Activated CD8-positive, alpha-beta memory T cell treated with anti-CD3 and anti-CD28 coated beads for 1 hour (primary cell): ENCODE measurements around the gene NUDCD3.

Experiments
- DNase-seq, 2 donors: peaks; one replicate each; pipeline ENCODE4 v3.0.0-alpha.2; 2020; ENCODE audit warnings: low read depth in 1 of 2; ENCODE audit errors: extremely low read depth in 1 of 2

The NUDCD3 gene

DNA sequence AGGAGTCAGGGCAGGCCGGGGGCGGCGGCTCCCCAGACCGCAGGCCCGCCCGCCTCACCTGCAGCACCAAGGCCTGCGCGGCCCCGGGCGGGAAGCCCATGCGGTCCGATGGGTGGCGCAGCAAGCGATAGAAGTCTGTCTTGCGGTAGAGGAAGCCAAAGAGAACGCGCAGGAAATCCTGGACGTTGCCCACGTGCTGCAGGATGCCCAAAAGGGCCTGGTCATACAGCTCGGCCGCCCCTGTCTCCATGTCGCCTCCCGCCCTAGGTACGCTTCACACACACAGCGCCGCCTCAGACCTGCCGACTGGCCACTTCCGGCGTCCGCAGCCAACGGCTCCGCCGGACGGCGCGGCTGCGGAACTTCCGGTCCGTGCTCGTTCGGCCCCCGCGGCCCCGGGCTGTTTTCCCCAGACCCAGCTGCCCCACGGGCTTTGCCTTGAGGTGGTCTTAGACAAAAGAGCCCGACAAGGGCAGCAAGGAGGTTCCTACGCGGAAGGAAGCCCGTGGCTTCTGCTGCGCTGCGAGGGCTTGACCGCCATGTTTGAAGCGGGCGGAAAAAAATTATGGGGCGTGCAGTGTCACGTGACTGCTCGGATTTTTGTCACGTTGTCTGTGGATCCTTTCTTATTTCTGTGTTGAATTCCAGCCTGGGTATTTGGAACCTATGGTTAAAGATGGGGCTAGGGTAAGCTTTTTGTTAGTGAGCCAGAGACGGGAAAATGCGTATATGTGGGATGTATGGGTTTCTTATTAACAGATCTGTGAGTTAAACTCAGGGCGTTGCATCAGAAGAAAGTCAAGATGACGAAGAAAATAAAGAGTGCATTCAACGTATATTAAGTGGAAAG, at the start of gene NUDCD3:
TSS of gene NUDCD3 (minus strand) at position 308 of the 850 bp plus-strand sequence. CDS start at position 250, 58 bp downstream.
- DNase-seq, result peak; percentile 62 to 68

- DNase-seq, result no peak
These were observed 49.4 kb upstream of the NUDCD3 start for GRCh38 chr7:44539669-44540506.

DNA sequence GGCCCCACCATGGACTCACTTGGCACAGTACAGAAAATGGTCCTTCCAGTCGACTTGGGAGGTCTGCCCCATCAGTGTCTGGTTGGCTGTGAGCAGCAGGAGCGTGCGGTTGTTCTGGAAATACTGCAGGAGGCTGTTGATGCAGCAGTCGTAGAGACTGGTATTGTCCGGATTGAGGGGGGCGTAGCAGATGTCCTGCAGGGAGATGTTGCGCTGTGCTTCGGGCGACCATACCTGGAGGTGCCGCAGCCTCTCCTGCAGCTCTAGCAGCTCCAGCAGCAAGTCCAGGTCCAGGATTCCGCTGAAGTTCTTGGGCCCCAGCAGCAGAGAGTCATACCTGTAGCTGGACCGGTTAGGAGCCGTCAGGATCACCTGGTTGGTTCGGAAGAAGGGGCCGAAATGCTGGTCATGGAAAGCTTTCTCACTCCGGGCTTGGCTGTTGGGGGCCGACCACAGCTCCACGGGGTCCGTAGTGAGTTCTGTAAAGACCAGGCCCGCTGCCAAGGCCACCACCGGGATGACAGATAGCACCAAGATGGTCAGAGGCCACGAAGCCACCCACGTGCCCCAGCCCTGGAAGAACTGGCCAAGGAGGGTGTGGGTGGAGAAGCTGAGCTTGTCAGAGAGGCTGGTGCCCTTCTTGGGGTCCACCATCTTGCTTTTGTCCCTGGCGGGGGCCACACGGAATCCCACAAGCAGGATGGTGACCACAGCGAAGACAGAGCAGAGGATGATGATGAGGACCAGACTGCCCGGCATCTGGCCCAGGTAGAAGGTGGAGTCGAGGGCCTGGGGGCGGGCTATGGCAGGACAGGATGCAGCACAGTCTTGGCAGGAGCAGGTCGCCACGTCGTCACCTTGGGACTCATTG, 48.6 kb upstream of the NUDCD3 start:
- no peak for DNase-seq

DNA sequence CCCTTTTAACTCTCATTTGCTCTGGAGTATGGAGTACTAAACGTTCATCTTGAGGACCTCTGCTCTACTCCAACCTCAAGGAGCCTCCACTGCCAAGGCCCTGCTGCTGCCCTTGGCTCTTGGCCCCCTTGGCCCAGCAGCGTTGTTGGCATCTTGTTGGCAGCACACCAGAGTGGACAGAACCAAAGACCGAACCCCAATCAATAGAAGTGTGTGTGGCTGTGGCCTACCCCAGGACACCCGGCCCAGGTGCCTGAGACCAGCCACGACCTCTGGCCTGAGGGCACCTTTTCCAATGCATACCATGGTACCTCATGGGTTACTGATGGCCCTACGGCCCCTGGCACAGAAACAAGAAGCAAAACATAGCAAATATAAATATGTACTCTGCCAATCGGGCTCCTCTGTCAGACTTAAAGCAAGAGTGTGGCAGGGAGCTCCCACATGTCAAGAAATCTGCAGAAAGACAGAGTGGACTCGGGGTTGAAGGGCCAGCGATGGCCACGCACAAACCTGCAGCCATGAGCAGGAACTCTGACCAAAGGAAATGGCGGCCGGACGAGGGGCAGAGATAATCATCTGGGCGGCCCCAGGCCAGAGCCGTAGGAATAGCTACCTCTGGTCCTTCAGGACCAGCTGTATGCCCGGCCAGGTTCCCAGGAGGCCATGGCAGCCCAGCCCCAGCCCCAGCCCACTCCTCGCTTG, 47.8 kb upstream of the NUDCD3 start:
- no peak for DNase-seq

GRCh38 chr7:44537442-44537841, 47.0 kb upstream of the NUDCD3 start:
- DNase-seq, result no peak

DNA sequence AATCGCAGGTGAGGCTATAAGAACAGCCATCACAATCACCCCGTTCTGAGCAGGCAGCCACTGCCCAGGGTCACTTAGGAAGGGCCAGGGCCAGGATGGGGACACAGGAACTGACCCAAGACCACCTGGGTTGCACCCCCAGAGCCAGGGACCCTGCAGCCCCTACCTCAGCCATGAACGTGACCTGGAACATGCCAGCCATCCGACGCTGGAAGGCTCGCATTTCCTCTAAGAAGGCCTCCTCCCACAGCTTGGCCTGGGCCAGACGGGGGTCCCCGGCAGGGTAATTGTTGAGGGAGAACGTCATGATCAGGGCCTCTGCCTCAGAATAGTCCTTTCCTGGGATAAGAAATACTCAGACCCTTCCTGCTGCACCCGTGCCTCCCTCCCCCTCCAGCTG, 45.6 kb upstream of the NUDCD3 start:
- no peak for DNase-seq

- DNase-seq, result no peak
These were observed 45.0 kb upstream of the NUDCD3 start for GRCh38 chr7:44535348-44536064.

DNA sequence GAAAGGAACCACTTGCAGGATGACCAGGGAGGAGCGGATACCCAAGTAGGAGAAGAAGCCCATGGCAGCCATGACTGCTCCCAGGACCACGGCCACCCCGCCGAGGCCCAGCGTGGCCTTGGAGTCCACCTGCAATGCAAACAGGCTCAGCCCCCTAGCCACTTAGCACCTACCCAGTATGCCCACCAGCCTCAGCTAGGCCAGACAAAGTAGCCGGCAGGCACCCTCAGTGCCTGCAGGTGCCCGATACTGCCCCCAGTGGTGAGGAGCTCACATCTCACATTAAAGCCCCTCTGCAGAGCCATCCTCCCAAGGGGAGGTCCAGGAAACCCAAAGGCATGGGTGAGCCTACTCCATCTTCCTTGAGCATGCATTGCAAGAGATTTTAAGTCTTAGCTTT, 44.0 kb upstream of the NUDCD3 start:
- DNase-seq, result no peak

- no peak for DNase-seq
These were observed 43.6 kb upstream of the NUDCD3 start for GRCh38 chr7:44534087-44534486.

DNA sequence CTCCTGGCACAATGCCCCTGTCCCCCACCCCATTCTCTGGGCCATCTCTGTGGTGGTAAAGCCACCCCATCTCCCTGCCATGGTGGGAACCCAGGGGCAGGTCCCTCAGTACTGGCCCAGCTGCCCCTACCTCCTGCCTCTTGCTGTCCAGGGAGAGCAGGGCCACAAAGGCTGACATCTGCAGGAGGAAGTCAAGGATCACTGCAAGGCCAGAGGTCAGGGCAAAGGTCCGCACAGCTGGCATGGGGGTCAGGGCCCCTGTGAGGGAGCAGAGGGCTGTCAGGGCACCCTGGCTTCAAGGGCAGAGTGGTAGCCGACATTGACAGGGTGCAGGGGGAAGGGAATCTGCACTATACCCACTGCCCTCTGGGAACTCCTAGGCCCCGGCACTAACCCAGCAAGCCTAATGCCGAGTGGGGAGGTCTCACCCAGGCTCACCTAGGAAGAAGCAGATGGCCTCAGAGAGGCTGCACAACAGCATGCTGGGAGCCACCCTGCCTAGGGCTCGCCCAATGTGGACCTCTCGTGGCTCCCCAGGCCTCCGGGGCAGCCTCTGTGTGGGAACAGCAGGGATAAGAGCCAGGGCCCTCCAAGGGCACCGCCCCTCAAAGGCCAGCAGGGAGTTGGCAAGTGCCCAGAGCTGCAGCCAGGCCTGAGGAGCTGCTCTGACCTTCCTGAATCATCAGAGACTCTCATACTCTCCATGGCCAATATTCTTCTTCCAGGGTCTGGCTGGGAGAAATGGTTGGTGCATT, 43.0 kb upstream of the NUDCD3 start:
- DNase-seq, result no peak

DNA sequence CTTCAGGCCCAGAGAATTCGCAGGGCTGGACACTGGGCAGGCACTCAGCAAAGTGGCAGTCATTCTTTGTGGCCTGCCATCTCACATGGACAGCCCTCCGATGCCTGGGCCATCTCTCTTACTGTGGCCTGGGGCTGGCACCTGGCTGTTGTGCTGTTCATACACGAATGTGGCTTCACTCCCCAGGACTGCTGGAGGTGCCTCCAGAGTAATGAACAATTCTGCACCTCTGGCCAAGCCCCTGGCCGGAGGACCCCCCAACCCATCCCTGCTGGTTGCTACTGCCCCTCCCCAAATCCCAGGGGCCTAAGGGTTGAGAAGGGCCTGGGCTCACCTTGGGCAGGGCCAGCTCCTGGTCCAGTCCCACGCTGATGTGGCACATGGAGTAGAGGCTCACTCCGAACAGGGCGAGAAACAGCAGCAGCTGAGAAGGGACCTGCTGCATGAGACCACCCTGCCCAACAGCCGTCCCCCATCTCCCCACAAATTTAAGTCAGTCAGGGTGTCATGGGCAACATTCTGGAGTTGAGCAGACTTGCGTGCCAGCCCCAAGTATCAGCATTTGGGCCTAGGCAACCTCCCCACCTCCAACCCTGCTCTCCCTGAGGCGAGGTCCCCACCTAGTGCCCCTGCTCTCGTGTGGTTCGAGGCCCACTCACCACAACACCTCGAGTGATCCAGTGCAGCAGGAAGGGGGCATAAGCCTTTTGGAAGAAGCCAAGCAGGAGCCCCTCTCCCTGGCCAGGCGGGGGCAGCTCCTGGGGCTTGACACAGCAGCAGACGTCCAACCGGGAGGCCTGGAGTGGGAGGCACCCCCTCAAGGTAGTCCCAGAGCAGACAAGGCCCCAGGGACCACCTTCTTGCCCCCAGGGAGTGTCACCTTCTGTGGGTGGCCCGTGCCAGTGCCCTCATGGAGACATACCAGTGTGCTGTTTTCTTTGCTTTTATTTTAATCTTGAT, 41.2 kb upstream of the NUDCD3 start:
- no peak for DNase-seq

- DNase-seq, result no peak
These were observed 40.5 kb upstream of the NUDCD3 start for GRCh38 chr7:44530990-44531389.

DNA sequence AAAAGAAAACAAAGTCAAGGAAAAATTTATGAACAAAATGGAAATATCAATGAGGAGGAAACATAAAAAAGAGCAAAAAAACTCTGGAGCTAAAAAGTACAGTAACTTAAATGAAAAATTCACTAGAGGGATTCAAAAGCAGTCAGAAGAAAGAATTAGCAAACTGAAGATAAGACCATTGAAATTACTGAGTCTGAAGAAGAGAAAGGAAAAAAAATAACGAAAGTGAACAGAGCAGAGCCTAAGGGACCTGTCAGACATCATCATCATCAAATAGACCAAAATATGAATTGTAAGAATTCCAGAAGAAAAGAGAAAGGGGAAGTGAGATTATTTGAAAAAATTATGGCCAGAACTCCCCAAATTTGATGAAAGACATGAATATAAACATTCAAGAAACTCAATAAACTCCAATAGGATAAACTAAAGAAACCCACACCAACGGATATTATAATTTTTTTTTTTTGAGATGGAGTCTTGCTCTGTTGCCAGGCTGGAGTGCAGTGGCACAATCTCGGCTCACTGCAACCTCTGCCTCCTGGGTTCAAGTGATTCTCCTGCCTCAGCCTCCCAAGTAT, 34.4 kb upstream of the NUDCD3 start:
- DNase-seq, result no peak

DNA sequence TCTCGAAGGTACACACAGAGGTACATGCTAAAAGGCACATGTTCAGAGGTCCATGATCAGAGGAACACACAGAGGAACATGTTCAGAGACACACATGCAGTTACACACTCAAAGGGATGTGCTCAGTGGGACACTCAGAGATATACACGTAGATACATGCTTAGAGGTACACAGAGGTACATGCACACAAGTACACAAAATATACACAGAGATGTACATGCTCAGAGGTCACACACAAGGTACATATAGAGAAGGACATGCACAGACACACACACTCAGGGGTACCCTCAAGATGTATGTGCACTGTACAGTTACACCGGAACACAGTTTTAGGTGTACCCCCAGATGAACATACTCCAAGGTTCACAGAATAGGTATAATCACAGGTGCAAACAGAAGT, 31.9 kb upstream of the NUDCD3 start:
- no peak for DNase-seq

- DNase-seq, result no peak
These were observed 31.1 kb upstream of the NUDCD3 start for GRCh38 chr7:44521347-44522095.

DNA sequence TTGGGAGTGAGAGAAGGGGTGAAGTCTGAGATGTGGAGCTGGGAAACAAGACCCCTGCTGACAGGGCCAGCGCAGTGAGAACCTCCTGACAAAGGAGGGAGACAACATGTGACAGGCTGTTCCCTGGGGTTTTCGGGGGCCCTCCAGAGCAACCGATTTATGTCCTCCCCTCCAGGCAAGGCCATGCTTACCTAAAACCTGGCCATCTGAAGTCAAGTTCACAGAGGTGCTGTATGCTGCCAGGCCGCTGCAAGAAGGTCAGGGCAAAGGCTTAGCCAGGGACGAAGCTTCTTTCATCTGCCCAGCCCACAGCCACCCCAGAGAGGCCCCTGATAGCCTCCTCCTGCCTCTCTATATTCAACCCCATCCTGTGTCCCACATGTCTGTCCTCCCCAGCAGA, 30.1 kb upstream of the NUDCD3 start:
- no peak for DNase-seq

- no peak for DNase-seq
These were observed 29.1 kb upstream of the NUDCD3 start for GRCh38 chr7:44519546-44519945.
